Esophagus muscularis mucosa (tissue), 4 donors: ENCODE results near the gene MCOLN1.

Source experiments
- CTCF ChIP-seq, 3 experiments: fragments of 200-600 bp in 2 of 3; fragments of 450-650 bp in 1 of 3; sonication (generic) in 2 of 3; IDR thresholded peaks; one replicate each; pipeline ENCODE4 v1.5.1; 2017 to 2019; ENCODE audit warnings: antibody characterized with exemption in 3 of 3, mild to moderate bottlenecking in 2 of 3, moderate library complexity in 1 of 3
- EP300 ChIP-seq: sonication (generic); formaldehyde crosslinking; IDR thresholded peaks from one replicate; pipeline ENCODE4 v1.6.1; 2017; ENCODE audit warnings: antibody characterized with exemption
- POLR2A ChIP-seq: fragments of 450-650 bp; IDR thresholded peaks from one replicate; pipeline ENCODE4 v1.6.1; 2017; ENCODE audit warnings: antibody characterized with exemption, moderate library complexity, mild to moderate bottlenecking, low read depth
- POLR2AphosphoS5 ChIP-seq, 2 donors: sonication (generic); formaldehyde crosslinking; IDR thresholded peaks; one replicate each; pipeline ENCODE4 v1.6.1; 2017; ENCODE audit warnings: antibody characterized with exemption in 2 of 2

GRCh38 chr19:7562646-7563393 lies 40.4 kb downstream of the MCOLN1 start:
- TF ChIP-seq CTCF (IDR thresholded peaks at IDR 0.05) (no peak), POLR2A (no peak), EP300 (no peak), POLR2AphosphoS5 (IDR thresholded peaks at IDR 0.05) (no peak)
